Measurements from ENCODE around the gene CAMK1D. TPM values are rescaled to one million over a fixed set of nuclear protein-coding genes. Genes with fewer than 3 reads are reported as not detected.
"Not testable (repeated sequence)": the region's sequence is repeated elsewhere in the genome, so short reads cannot be mapped to it uniquely, and the experiment has no call there.

Gene CAMK1D
- polyA plus RNA-seq, 10 donors: 3.3 to 8.2 (median 5.1) TPM

- no peak for DNase-seq
Measured at GRCh38 chr10:12492016-12492415, 142.7 kb downstream of the CAMK1D start.

GRCh38 chr10:12497046-12497445 is 147.7 kb downstream of the CAMK1D start:
- not testable (repeated sequence) for DNase-seq

GRCh38 chr10:12499076-12499986 is 150.0 kb downstream of the CAMK1D start:
- no peak for DNase-seq

- DNase-seq: no peak
Measured at GRCh38 chr10:12500381-12501303, 151.3 kb downstream of the CAMK1D start.

GRCh38 chr10:12501324-12501723 is 152.0 kb downstream of the CAMK1D start:
- DNase-seq: no peak

GRCh38 chr10:12501841-12502525 is 152.6 kb downstream of the CAMK1D start:
- no peak for DNase-seq

GRCh38 chr10:12502526-12503274 is 153.4 kb downstream of the CAMK1D start:
- DNase-seq: no peak

- DNase-seq: no peak
Measured at GRCh38 chr10:12503311-12503710, 154.0 kb downstream of the CAMK1D start.

GRCh38 chr10:12504176-12504575 is 154.8 kb downstream of the CAMK1D start:
- DNase-seq: no peak

GRCh38 chr10:12504628-12505027 is 155.3 kb downstream of the CAMK1D start:
- DNase-seq: no peak

GRCh38 chr10:12505683-12506082 is 156.3 kb downstream of the CAMK1D start:
- DNase-seq: no peak

- DNase-seq: no peak
Measured at GRCh38 chr10:12507165-12507850, 158.0 kb downstream of the CAMK1D start.

GRCh38 chr10:12508165-12508564 is 158.8 kb downstream of the CAMK1D start:
- no peak for DNase-seq

- no peak for DNase-seq
Measured at GRCh38 chr10:12509016-12509793, 159.9 kb downstream of the CAMK1D start.

- no peak for DNase-seq
Measured at GRCh38 chr10:12509794-12510100, 160.4 kb downstream of the CAMK1D start.

GRCh38 chr10:12510501-12510941 is 161.2 kb downstream of the CAMK1D start:
- DNase-seq: no peak

- no peak for DNase-seq
Measured at GRCh38 chr10:12510984-12511383, 161.6 kb downstream of the CAMK1D start.

- DNase-seq: no peak
Measured at GRCh38 chr10:12511651-12512050, 162.3 kb downstream of the CAMK1D start.

GRCh38 chr10:12512332-12513002 is 163.1 kb downstream of the CAMK1D start:
- no peak for DNase-seq

Data from muscle of back (tissue), 11 donors.